ENCODE data around the gene CNOT11.

CNOT11 gene

GRCh38 chr2:101305035-101305434, 52.3 kb downstream of the CNOT11 start:
- Histone ChIP-seq H3K79me2 (ENCODE audit: insufficient read depth, low read length) (no peaks in the 10 kb centered on the region), H3K4me2 (ENCODE audit: low read length) (peak overlapping the region; percentile 68; the same call in 1 of the 2 replicates)

GRCh38 chr2:101305492-101306078, 52.9 kb downstream of the CNOT11 start:
- TF ChIP-seq EZH2 (IDR thresholded peaks at IDR 0.05; ENCODE audit: borderline replicate concordance, low read length) (no peak), CTCF (IDR thresholded peaks at IDR 0.05; ENCODE audit: low read length) (no peak)
- Histone ChIP-seq H3F3A (ENCODE audit: insufficient read depth, low read length) (no peaks in the 10 kb centered on the region), H3K9me2 (ENCODE audit: low read depth, low read length) (no peaks in the 10 kb centered on the region), H3K36me3 (ENCODE audit: insufficient read depth, low read length) (peaks cover 8% of the 10 kb centered on the region; the same call in 1 of the 2 replicates), H4K20me1 (ENCODE audit: insufficient read depth, low read length) (no peaks in the 10 kb centered on the region), H3K27ac (ENCODE audit: low read depth, low read length, poor library complexity, severe bottlenecking) (no peak overlapping the region), H3K4me3 (ENCODE audit: low read depth, low read length, poor library complexity, severe bottlenecking) (peak overlapping the region; percentile 75), H3K9me3 (ENCODE audit: low read length) (no peaks in the 10 kb centered on the region), H3K79me2 (ENCODE audit: insufficient read depth, low read length) (no peaks in the 10 kb centered on the region), H3K4me1 (ENCODE audit: insufficient read depth, low read length, severe bottlenecking) (peaks cover 39% of the 10 kb centered on the region), H2AFZ (ENCODE audit: low read length) (no peak overlapping the region), H3K9ac (ENCODE audit: low read length) (no peak overlapping the region), H3K27me3 (ENCODE audit: insufficient read depth, low read length) (no peaks in the 10 kb centered on the region), H3K4me2 (ENCODE audit: low read length) (peak overlapping the region; percentile 68)

More at GRCh38 chr2:101305035-101305434, 52.3 kb downstream of the CNOT11 start:
- Histone ChIP-seq H3K27ac (ENCODE audit: low read depth, low read length, poor library complexity, severe bottlenecking) (no peak overlapping the region), H3K4me3 (ENCODE audit: low read depth, low read length, poor library complexity, severe bottlenecking) (no peak overlapping the region), H3K9me3 (ENCODE audit: low read length) (no peaks in the 10 kb centered on the region), H2AFZ (ENCODE audit: low read length) (no peak overlapping the region), H3K9me2 (ENCODE audit: low read depth, low read length) (no peaks in the 10 kb centered on the region), H3K4me1 (ENCODE audit: insufficient read depth, low read length, severe bottlenecking) (peaks cover 39% of the 10 kb centered on the region), H4K20me1 (ENCODE audit: insufficient read depth, low read length) (no peaks in the 10 kb centered on the region), H3K9ac (ENCODE audit: low read length) (no peak overlapping the region), H3F3A (ENCODE audit: insufficient read depth, low read length) (no peaks in the 10 kb centered on the region), H3K36me3 (ENCODE audit: insufficient read depth, low read length) (peaks cover 8% of the 10 kb centered on the region; the same call in 1 of the 2 replicates), H3K27me3 (ENCODE audit: insufficient read depth, low read length) (no peaks in the 10 kb centered on the region)
- TF ChIP-seq EZH2 (IDR thresholded peaks at IDR 0.05; ENCODE audit: borderline replicate concordance, low read length) (no peak), CTCF (IDR thresholded peaks at IDR 0.05; ENCODE audit: low read length) (no peak)

- TF ChIP-seq EZH2 (IDR thresholded peaks at IDR 0.05; ENCODE audit: borderline replicate concordance, low read length) (no peak), CTCF (IDR thresholded peaks at IDR 0.05; ENCODE audit: low read length) (no peak)
- peak overlapping the region; percentile 68 for H3K4me2 ChIP-seq (ENCODE audit: low read length)
- peak overlapping the region; percentile 74 for H3K27ac ChIP-seq (ENCODE audit: low read depth, low read length, poor library complexity, severe bottlenecking)
- peak overlapping the region; percentile 75 for H3K4me3 ChIP-seq (ENCODE audit: low read depth, low read length, poor library complexity, severe bottlenecking)
- H3K9ac ChIP-seq (ENCODE audit: low read length): peak overlapping the region; percentile 51
- H3K9me2 ChIP-seq (ENCODE audit: low read depth, low read length): no peaks in the 10 kb centered on the region
- no peaks in the 10 kb centered on the region for H3K9me3 ChIP-seq (ENCODE audit: low read length)
- no peaks in the 10 kb centered on the region for H4K20me1 ChIP-seq (ENCODE audit: insufficient read depth, low read length)
- no peaks in the 10 kb centered on the region for H3F3A ChIP-seq (ENCODE audit: insufficient read depth, low read length)
- H2AFZ ChIP-seq (ENCODE audit: low read length): no peak overlapping the region
- peaks cover 47% of the 10 kb centered on the region for H3K4me1 ChIP-seq (ENCODE audit: insufficient read depth, low read length, severe bottlenecking)
- peaks cover 8% of the 10 kb centered on the region; the same call in 1 of the 2 replicates for H3K36me3 ChIP-seq (ENCODE audit: insufficient read depth, low read length)
- H3K79me2 ChIP-seq (ENCODE audit: insufficient read depth, low read length): no peaks in the 10 kb centered on the region
- no peaks in the 10 kb centered on the region for H3K27me3 ChIP-seq (ENCODE audit: insufficient read depth, low read length)
Measured at GRCh38 chr2:101306410-101306809, 53.7 kb downstream of the CNOT11 start.
